ENCODE results near the gene RAB28. TPM values are rescaled to one million over a fixed set of nuclear protein-coding genes. Genes with fewer than 3 reads are reported as not detected.

The RAB28 gene
- total RNA-seq, 1 experiment from 2014 or later, result 12.1 TPM

DNA sequence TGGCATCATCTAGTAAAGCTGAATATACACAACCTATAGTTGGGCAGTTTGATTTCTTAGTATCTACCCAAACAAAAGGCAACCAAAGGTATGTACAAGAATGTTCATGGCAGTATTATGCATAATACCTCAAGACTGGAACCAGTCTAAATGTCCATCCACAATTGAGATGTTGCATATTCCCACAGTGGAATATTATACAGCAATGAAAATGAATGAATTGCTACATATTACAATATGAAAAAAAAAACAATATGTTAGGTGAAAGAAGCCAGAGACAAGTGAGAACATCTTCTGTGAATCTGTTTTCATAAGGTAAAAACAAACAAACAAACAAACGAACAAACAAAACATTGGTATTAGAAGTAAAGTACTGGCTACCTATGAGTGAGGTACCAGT lies 11.6 kb upstream of the RAB28 start:
- Histone ChIP-seq H3K9ac (ENCODE audit: low read length) (no peak overlapping the region), H3K27me3 (ENCODE audit: insufficient read depth, low read length) (no peaks in the 10 kb centered on the region), H3K27ac (ENCODE audit: low read depth, low read length) (no peak overlapping the region), H3K9me3 (ENCODE audit: control insufficient read depth in 1 of 2, insufficient read depth in 1 of 2, low read depth in 1 of 2, low read length in 2 of 2) (no peaks in the 10 kb centered on the region), H3K4me3 (replicated peaks in 1 of 2; ENCODE audit: low read depth in 1 of 2, low read length in 2 of 2) (no peak overlapping the region), H3K9me2 (ENCODE audit: insufficient read depth) (no peaks in the 10 kb centered on the region), H2AFZ (ENCODE audit: low read depth, low read length, poor library complexity, severe bottlenecking) (no peak overlapping the region), H4K20me1 (ENCODE audit: insufficient read depth) (no peaks in the 10 kb centered on the region), H3K4me1 (ENCODE audit: control insufficient read depth in 1 of 2, insufficient read depth in 2 of 2, low read length in 2 of 2) (no peaks in the 10 kb centered on the region), H3K4me2 (ENCODE audit: low read length) (no peak overlapping the region), H3K79me2 (ENCODE audit: insufficient read depth, low read length) (no peaks in the 10 kb centered on the region), H3K36me3 (ENCODE audit: control insufficient read depth in 1 of 2, insufficient read depth in 2 of 2, low read length in 2 of 2) (no peaks in the 10 kb centered on the region)
- CTCF ChIA-PET, result no interaction called here
- intact Hi-C loops (cut with micrococcal nuclease), result no loop called here
- TF ChIP-seq SP1 (IDR thresholded peaks at IDR 0.05; ENCODE audit: low read depth) (no peak), FOSL1 (IDR thresholded peaks at IDR 0.05; ENCODE audit: low read depth) (no peak), POLR2A (IDR thresholded peaks at IDR 0.05; ENCODE audit: borderline replicate concordance, extremely low read depth, insufficient read depth, insufficient read length) (no peak), RAD21 (IDR thresholded peaks at IDR 0.05; ENCODE audit: low read depth) (no peak), ZNF274 (IDR thresholded peaks at IDR 0.05; ENCODE audit: low read depth, low read length) (no peak), SIN3A (IDR thresholded peaks at IDR 0.05; ENCODE audit: low read depth) (no peak), CBX3 (IDR thresholded peaks at IDR 0.05; ENCODE audit: low read depth) (no peak), EZH2phosphoT487 (IDR thresholded peaks at IDR 0.05; ENCODE audit: borderline replicate concordance) (no peak), JUND (IDR thresholded peaks at IDR 0.05) (no peak), TCF7L2 (IDR thresholded peaks at IDR 0.05; ENCODE audit: borderline replicate concordance, extremely low read depth, insufficient read depth, insufficient read length) (no peak), YY1 (IDR thresholded peaks at IDR 0.05; ENCODE audit: extremely low read depth, insufficient replicate concordance, low read depth, low read length) (no peak)
- TF ChIP-seq, protein P1, sequence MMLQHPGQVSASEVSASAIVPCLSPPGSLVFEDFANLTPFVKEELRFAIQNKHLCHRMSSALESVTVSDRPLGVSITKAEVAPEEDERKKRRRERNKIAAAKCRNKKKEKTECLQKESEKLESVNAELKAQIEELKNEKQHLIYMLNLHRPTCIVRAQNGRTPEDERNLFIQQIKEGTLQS (IDR thresholded peaks at IDR 0.05), result no peak
- TF ChIP-seq, protein P2, sequence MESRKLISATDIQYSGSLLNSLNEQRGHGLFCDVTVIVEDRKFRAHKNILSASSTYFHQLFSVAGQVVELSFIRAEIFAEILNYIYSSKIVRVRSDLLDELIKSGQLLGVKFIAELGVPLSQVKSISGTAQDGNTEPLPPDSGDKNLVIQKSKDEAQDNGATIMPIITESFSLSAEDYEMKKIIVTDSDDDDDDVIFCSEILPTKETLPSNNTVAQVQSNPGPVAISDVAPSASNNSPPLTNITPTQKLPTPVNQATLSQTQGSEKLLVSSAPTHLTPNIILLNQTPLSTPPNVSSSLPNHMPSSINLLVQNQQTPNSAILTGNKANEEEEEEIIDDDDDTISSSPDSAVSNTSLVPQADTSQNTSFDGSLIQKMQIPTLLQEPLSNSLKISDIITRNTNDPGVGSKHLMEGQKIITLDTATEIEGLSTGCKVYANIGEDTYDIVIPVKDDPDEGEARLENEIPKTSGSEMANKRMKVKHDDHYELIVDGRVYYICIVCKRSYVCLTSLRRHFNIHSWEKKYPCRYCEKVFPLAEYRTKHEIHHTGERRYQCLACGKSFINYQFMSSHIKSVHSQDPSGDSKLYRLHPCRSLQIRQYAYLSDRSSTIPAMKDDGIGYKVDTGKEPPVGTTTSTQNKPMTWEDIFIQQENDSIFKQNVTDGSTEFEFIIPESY (IDR thresholded peaks at IDR 0.05; ENCODE audit: extremely low read depth, insufficient replicate concordance, low read length), result no peak
- TF ChIP-seq, protein P3, sequence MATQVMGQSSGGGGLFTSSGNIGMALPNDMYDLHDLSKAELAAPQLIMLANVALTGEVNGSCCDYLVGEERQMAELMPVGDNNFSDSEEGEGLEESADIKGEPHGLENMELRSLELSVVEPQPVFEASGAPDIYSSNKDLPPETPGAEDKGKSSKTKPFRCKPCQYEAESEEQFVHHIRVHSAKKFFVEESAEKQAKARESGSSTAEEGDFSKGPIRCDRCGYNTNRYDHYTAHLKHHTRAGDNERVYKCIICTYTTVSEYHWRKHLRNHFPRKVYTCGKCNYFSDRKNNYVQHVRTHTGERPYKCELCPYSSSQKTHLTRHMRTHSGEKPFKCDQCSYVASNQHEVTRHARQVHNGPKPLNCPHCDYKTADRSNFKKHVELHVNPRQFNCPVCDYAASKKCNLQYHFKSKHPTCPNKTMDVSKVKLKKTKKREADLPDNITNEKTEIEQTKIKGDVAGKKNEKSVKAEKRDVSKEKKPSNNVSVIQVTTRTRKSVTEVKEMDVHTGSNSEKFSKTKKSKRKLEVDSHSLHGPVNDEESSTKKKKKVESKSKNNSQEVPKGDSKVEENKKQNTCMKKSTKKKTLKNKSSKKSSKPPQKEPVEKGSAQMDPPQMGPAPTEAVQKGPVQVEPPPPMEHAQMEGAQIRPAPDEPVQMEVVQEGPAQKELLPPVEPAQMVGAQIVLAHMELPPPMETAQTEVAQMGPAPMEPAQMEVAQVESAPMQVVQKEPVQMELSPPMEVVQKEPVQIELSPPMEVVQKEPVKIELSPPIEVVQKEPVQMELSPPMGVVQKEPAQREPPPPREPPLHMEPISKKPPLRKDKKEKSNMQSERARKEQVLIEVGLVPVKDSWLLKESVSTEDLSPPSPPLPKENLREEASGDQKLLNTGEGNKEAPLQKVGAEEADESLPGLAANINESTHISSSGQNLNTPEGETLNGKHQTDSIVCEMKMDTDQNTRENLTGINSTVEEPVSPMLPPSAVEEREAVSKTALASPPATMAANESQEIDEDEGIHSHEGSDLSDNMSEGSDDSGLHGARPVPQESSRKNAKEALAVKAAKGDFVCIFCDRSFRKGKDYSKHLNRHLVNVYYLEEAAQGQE (IDR thresholded peaks at IDR 0.05; ENCODE audit: low read depth), result no peak
- no TSS peak for BruUV-seq (replicated peaks)
- RAD21 ChIA-PET (ENCODE audit: low non-redundant PET in 1 of 2, low total read pairs in 2 of 2, uncharacterized antibody in 2 of 2, unreplicated experiment in 2 of 2), result no interaction called here
- ATAC-seq, result no peak
- POLR2A ChIA-PET, result no interaction called here
- DNase-seq (ENCODE audit: low read depth, low spot score), result no peak

Measured in HCT116 (cell line).